ENCODE results near the gene PTPRQ.
"Not testable (repeated sequence)": the region's sequence is repeated elsewhere in the genome, so short reads cannot be mapped to it uniquely, and the experiment has no call there.

The PTPRQ gene

GRCh38 chr12:80443974-80444666 is at the start of gene PTPRQ:
Gene PTPRQ (plus strand): TSS chr12:80444235. CDS start chr12:80444346, 111 bp downstream.
- no peak for DNase-seq

- DNase-seq: no peak
Measured at GRCh38 chr12:80400571-80400991, 43.5 kb upstream of the PTPRQ start.

- no peak for DNase-seq
Measured at GRCh38 chr12:80401191-80401590, 42.8 kb upstream of the PTPRQ start.

- DNase-seq: no peak
Measured at GRCh38 chr12:80404629-80405028, 39.4 kb upstream of the PTPRQ start.

- no peak for DNase-seq
Measured at GRCh38 chr12:80406253-80406652, 37.8 kb upstream of the PTPRQ start.

GRCh38 chr12:80411787-80412186 is 32.2 kb upstream of the PTPRQ start:
- no peak for DNase-seq

GRCh38 chr12:80412343-80412953 is 31.6 kb upstream of the PTPRQ start:
- peak; percentile 61 for DNase-seq

- DNase-seq: no peak
Measured at GRCh38 chr12:80413462-80413861, 30.6 kb upstream of the PTPRQ start.

GRCh38 chr12:80415466-80415865 is 28.6 kb upstream of the PTPRQ start:
- DNase-seq: no peak

- DNase-seq: no peak
Measured at GRCh38 chr12:80419644-80420043, 24.4 kb upstream of the PTPRQ start.

GRCh38 chr12:80420075-80420474 is 24.0 kb upstream of the PTPRQ start:
- DNase-seq: no peak

GRCh38 chr12:80422550-80422949 is 21.5 kb upstream of the PTPRQ start:
- DNase-seq: no peak

- no peak for DNase-seq
Measured at GRCh38 chr12:80432061-80432460, 12.0 kb upstream of the PTPRQ start.

GRCh38 chr12:80441921-80442320 is 2.1 kb upstream of the PTPRQ start:
- no peak for DNase-seq

GRCh38 chr12:80442426-80443222 is 1.4 kb upstream of the PTPRQ start:
- no peak for DNase-seq

- no peak for DNase-seq
Measured at GRCh38 chr12:80445083-80445793, 1.2 kb downstream of the PTPRQ start.

GRCh38 chr12:80456513-80456912 is 12.5 kb downstream of the PTPRQ start:
- no peak for DNase-seq

GRCh38 chr12:80460972-80461371 is 16.9 kb downstream of the PTPRQ start:
- no peak for DNase-seq

GRCh38 chr12:80461851-80462250 is 17.8 kb downstream of the PTPRQ start:
- not testable (repeated sequence) for DNase-seq

- DNase-seq: no peak
Measured at GRCh38 chr12:80469681-80470080, 25.6 kb downstream of the PTPRQ start.

- no peak for DNase-seq
Measured at GRCh38 chr12:80470403-80470802, 26.4 kb downstream of the PTPRQ start.

GRCh38 chr12:80472236-80472635 is 28.2 kb downstream of the PTPRQ start:
- DNase-seq: no peak

GRCh38 chr12:80472911-80473500 is 29.0 kb downstream of the PTPRQ start:
- peak; percentile 6 for DNase-seq

Measured in NCI-H2107 (cell line).